HUDEP-2 (cell line): ENCODE measurements around the gene USP2.
A peak's percentile ranks its signal among the peaks of the same experiment; 100 is the strongest.
"Not testable (repeated sequence)": the region's sequence is repeated elsewhere in the genome, so short reads cannot be mapped to it uniquely, and the experiment has no call there.

Experiments
- DNase-seq, 76 experiments: peaks; one replicate each; lab custom pipeline; 2025; ENCODE audit not compliant: unreplicated experiment in 76 of 76; lab: John Stamatoyannopoulos, UW

USP2 gene

GRCh38 chr11:119414321-119414720 is 32.8 kb upstream of the USP2 start:
- no peak for DNase-seq

GRCh38 chr11:119412072-119412471 is 30.6 kb upstream of the USP2 start:
- DNase-seq: no peak

GRCh38 chr11:119410501-119410900 is 29.0 kb upstream of the USP2 start:
- no peak for DNase-seq

- no peak for DNase-seq
Measured at GRCh38 chr11:119409731-119410130, 28.2 kb upstream of the USP2 start.

GRCh38 chr11:119406005-119406404 is 24.5 kb upstream of the USP2 start:
- DNase-seq: no peak

GRCh38 chr11:119405448-119405847 is 24.0 kb upstream of the USP2 start:
- not testable (repeated sequence) for DNase-seq

GRCh38 chr11:119404872-119405271 is 23.4 kb upstream of the USP2 start:
- DNase-seq: no peak

GRCh38 chr11:119403021-119403420 is 21.5 kb upstream of the USP2 start:
- no peak for DNase-seq

GRCh38 chr11:119402470-119402869 is 21.0 kb upstream of the USP2 start:
- no peak for DNase-seq

GRCh38 chr11:119400860-119401259 is 19.4 kb upstream of the USP2 start:
- no peak for DNase-seq

- DNase-seq: no peak
Measured at GRCh38 chr11:119397740-119398139, 16.2 kb upstream of the USP2 start.

GRCh38 chr11:119396835-119397234 is 15.3 kb upstream of the USP2 start:
- no peak for DNase-seq

GRCh38 chr11:119391275-119391674 is 9.8 kb upstream of the USP2 start:
- DNase-seq: no peak

GRCh38 chr11:119389611-119390254 is 8.2 kb upstream of the USP2 start:
- DNase-seq: peak in 6 of 76 experiments; percentile 9 to 23 (median 16)

GRCh38 chr11:119388103-119388502 is 6.6 kb upstream of the USP2 start:
- no peak for DNase-seq

- DNase-seq: no peak
Measured at GRCh38 chr11:119384332-119384731, 2.8 kb upstream of the USP2 start.

GRCh38 chr11:119382513-119382912 is 1.0 kb upstream of the USP2 start:
- not testable (repeated sequence) for DNase-seq

- DNase-seq: no peak
Measured at GRCh38 chr11:119382101-119382500, 611 bp upstream of the USP2 start.

- DNase-seq: no peak
Measured at GRCh38 chr11:119380827-119381180, 686 bp downstream of the USP2 start.

- DNase-seq: no peak
Measured at GRCh38 chr11:119380160-119380826, 1.2 kb downstream of the USP2 start.

GRCh38 chr11:119378851-119379465 is 2.5 kb downstream of the USP2 start:
- no peak for DNase-seq
